GM19023 (cell line): ENCODE measurements around the gene KCNIP1.
"Not testable (repeated sequence)": the region's sequence is repeated elsewhere in the genome, so short reads cannot be mapped to it uniquely, and the experiment has no call there.

Source experiments
- ATAC-seq: cut with Tn5 transposase; IDR thresholded peaks from one replicate; pipeline ENCODE4 v1.9.1; 2021; ENCODE audit warnings: mild to moderate bottlenecking, moderate library complexity; ENCODE audit not compliant: unreplicated experiment

Gene KCNIP1

DNA sequence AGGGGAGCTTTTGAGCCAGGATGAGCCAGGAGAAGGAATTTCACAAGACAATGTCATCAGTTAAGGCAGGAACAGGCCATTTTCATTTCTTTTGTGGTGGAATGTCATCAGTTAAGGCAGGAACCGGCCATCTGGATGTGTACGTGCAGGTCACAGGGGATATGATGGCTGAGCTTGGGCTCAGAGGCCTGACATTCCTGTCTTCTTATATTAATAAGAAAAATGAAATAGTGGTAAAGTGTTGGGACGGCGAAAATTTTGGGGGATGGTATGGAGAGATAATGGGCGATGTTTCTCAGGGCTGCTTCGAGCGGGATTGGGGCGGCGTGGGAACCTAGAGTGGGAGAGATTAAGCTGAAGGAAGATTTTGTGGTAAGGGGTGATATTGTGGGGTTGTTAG lies 258.5 kb downstream of the KCNIP1 start:
- not testable (repeated sequence) for ATAC-seq

DNA sequence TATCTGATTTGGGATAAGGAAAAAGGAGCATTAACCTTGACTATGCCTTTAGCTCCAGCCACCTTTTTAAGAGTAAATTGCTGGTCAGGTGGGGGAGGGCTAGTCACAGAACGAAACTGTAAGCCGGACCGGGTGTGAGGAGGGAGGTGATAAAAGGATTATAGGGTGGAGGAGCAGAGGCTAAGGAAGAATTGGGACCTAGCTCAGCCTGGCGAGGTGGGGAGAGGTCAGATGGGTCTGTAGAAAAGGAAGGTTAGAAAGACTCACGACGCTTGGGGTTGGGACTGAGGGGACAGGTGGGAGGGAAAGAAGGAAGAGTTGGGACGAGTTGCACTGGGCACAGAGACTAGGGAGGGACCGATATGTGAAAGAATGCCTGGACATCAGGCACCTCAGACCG lies 262.0 kb downstream of the KCNIP1 start:
- not testable (repeated sequence) for ATAC-seq

GRCh38 chr5:170769246-170769645 lies 265.4 kb downstream of the KCNIP1 start:
- ATAC-seq = no peak

DNA sequence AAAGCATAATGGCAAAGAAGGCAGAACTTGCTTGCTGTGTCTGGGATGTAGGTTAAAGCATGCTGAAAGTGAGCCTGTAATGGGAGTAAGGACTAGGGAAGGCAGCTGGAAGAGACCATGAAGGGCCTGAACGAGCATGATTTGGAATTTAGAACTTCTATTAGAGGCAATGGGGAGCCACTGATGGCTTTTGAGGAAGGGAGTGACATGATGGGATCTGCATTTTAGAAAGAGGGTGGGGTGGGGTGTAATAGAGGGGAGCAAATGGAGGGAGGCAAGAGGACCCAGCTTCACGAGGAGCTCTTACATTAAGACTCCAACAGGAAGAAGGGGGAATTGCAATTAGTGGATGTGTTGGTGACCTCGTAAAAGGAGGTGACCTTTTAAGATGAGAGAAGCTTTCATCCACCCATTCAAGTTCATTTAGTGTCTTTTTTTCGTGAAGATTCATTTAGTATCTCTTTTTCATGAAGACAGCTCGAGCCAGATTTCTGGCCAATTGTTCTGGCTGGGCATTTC lies 266.1 kb downstream of the KCNIP1 start:
- ATAC-seq = no peak

- ATAC-seq = no peak
Observed at GRCh38 chr5:170771496-170771895, 267.7 kb downstream of the KCNIP1 start.

DNA sequence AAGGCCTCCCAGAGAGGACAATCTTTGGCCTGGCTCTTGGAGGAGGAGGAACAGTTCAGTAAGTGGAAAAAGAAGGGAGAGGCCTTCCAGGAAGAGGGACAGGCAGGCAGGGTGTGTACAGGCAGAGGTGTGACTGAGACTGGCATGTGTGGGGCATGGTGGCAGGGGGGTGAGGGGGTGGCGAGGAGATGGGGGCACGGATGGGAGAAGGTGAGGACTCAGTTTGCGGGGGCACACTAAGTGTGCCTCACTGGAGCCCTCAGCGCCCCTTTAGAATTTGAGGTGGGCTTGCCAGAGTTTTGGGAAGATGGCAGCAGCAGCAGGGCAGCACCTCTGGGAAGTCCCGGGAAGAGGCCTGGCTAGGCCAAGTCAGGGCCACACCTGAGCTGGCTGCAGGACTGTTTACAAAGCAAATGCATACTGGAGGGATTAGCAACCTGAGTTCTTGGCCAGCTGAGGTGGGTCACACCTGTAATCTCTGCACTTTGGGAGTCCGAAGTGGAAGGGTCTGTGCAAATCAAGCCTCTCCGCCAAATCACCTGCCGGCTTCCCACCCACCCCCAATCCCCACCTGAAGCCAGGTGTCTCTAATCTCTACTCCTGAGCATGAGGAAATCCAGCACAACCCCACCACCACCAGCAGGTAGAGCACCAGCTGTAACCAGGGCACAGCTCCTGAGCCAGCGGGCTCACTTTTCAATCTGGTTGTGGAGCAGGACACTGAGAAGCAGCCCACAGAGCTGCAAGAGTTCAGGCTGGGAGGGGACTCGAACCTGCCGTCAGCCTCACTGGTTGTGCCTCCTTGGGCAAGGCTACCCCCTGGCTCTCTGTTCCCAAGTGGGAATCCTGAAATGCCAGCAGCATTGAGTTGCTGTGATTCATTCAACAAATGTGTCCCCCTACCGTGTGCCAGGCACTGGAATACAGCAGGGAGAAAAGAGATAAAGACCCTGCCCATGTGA lies 269.5 kb downstream of the KCNIP1 start:
- ATAC-seq = no peak

DNA sequence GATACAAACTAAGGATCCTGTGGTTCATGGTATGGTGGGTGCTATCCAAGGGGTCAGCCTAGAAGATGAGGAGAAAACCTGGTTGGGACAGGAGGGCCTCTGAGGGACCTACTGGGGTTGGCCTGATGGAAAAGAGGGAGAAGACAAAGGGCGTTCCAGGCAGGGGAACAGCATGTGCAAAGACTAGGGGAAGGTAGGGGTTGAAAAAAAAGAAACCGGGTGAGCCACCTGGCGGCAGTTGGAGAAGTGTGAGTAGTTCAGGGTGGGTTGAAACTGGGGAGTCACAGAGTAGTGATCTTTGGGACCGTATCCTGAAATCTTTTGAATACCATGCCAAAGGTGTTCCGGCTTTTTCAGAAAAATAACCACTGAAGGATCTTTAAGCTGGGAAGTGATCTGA lies 271.0 kb downstream of the KCNIP1 start:
- no peak for ATAC-seq

- ATAC-seq = no peak
Observed at GRCh38 chr5:170781946-170782345, 278.1 kb downstream of the KCNIP1 start.

- ATAC-seq = no peak
Observed at GRCh38 chr5:170782438-170782837, 278.6 kb downstream of the KCNIP1 start.

DNA sequence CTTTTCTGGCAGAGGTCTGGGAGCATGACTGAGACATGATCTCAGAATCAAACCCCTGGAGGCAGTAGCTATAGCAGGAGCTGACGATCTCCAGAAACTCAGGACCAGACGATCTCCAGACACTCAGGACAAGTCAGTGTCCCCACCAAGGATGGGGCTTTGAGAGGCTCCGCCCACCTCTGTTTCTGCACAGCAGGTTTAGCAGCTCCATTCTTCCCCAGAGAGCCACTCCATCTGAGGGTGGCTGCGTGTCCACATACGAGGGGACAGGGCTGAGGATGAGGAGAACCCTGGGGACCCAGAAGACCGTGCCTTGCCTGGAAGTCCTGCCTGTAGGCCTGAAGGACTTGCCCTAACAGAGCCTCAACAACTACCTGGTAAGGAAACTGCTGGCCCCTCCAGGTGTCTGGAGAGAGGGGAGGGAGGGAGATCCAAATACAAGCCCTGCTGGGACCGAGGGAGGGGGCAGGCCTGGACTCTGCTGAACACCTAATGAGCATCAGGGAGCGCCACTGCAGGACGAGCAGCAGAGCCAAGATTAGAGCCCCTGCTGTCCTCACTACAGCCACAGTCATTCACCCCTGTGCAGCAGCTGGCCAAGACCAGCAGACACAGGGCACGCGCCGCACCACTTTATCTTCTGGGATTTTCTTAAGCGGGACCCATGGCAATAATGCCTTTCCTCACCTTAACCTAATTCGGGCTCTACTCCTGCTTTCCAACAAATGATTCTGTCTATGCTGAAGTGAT lies 279.9 kb downstream of the KCNIP1 start, which contains the start of gene GABRP:
Gene GABRP, plus strand, starts transcription at position 228 of the 750 bp plus-strand sequence. CDS start 4,891 bp downstream, outside the sequence.
- no peak for ATAC-seq

DNA sequence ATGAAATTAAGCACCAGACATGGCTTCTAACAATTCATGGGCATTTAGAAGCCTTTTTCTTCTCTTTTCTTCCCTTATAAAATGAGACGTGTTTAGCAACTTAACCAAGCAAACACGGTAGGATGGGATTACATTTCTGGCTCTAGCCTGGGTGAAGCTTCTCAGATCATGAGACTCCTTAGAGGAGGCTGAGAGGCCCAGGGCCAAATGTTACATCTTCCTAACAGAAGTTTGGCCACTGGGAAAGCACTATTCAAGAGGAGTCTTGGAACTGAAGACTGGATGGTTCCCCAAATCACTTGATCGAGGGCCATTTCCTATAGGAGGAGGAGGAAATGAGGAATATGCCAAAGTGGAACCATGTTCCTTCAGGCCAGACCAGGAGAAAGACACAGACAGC lies 281.6 kb downstream of the KCNIP1 start:
- ATAC-seq = no peak
